Measurements from ENCODE around the gene LRRC3.

Gene LRRC3

DNA sequence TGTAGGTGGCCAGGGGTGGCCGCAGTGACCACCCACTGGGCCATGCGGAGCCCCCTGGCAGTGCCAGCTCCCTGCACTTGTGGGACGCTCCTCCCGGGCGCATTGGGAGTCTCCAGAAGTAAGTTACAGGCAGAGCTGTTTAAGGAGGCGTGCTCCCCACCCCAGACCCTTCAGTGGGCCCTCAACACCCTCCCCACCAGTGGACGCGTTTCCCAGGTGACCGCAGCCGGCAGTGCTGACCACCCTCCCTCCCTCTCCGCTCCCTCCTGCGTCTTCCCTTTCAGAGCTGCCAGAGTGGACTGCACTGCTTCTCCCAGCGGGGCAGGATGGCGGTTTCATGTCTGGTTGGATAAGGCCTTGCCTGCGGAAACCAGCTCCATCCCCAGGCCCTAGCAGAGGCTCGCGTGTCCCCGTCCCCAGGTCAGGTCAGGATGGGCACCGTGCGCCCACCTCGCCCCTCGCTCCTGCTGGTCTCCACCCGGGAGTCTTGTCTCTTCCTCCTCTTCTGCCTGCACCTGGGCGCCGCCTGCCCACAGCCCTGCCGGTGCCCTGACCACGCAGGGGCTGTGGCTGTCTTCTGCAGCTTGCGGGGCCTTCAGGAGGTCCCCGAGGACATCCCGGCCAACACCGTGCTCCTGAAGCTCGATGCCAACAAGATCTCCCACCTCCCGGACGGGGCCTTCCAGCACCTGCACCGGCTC, 1.1 kb downstream of the LRRC3 start:
- in situ Hi-C loops (cut with MboI; ENCODE audit: low sequenced_read_pairs): no loop called here

DNA sequence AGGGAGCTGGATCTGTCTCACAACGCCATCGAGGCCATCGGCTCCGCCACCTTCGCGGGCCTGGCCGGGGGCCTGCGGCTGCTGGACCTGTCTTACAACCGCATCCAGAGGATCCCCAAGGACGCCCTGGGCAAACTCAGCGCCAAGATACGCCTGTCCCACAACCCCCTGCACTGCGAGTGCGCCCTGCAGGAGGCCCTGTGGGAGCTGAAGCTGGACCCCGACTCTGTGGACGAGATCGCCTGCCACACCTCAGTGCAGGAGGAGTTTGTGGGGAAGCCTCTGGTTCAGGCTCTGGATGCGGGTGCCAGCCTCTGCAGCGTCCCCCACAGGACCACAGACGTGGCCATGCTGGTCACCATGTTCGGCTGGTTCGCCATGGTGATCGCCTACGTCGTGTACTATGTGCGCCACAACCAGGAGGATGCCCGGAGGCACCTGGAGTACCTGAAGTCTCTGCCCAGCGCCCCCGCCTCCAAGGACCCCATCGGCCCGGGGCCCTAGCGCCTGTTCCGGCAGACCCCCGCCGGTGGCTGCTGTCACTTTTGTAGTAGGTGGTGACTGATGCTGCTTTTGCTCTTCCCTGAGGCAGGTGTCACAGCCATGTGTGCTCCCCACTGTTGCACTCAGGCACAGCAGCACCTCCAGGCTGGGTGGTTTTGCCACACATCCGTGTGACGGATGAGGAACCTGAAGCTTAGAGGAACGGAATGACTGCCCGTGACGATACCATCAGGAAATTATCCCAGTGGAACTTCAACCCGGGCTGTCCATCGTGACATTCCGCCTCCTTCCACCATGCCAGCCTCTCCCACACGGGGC, 1.8 kb downstream of the LRRC3 start:
- in situ Hi-C loops (cut with MboI; ENCODE audit: low sequenced_read_pairs): no loop called here

DNA sequence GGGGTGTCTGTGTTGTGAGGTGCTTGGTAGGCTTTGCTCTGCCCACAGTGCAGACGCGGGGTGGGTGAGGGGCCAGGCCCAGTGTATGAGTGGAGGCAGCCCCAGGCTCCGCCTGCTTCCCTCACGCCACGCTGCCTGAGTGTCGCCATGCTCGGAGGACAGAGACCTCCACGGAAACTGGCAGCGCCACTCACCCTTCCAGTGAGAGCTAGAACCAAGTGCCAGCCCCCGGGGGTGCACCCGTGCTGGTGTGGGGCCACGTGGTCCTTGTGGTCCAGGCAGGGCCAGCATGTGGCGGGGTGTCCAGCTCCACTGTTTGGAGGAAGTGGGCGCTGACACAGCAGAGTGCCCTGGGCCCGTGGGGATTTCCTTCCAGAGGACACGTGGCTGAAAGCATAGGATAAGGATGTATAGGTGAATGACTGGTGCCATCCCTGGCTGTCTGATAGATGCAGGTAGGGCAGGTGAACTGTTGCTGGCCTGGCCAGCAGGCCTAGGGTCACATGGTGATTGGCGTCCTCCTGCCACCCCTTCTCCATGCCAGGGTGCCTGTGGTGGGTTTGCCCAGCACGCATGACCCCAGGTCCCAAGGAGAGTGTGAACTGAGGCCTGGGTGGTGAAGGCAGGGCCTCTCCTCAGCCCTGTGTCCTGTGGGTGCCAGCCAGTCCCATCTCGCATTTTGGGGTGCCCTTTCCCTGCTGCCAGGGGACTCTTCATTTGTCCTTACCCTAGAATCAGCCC, 3.8 kb downstream of the LRRC3 start:
- in situ Hi-C loops (cut with MboI; ENCODE audit: low sequenced_read_pairs): no loop called here

DNA sequence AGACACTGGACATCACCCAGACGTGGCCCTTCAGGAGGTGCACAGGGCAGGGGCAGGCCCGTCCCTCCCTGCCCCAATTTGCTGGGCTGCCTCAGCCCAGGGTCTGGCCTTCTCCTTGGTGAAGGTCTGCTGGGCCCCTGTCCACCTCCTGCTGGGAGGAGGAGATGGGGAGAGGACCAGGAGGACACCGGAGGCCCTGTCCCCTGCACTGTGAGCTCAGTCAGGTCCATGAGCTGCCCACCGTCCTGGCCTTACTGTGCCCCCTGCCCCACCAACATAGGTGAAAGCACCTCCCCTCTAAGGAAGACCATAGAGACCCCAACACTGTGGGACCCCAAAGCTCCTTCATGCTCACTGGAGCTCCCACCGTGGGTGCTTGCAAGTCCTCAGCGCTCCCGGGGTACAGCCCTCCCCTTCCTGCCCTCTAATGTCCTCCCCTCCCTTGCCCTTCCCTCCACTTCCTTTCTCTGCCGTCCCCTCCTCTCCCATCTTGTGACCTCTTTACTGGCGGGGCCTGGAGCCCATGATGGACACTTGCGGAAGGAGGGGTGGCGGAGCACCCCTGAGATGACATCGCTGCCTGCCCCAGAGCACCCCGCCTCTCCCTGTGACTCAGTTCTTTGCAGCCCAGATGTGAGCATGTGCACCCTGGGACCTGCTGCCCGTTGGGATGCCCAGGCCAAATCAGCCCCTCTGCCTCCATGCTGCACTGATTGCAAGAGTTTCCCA, 4.6 kb downstream of the LRRC3 start:
- in situ Hi-C loops (cut with MboI; ENCODE audit: low sequenced_read_pairs): no loop called here

DNA sequence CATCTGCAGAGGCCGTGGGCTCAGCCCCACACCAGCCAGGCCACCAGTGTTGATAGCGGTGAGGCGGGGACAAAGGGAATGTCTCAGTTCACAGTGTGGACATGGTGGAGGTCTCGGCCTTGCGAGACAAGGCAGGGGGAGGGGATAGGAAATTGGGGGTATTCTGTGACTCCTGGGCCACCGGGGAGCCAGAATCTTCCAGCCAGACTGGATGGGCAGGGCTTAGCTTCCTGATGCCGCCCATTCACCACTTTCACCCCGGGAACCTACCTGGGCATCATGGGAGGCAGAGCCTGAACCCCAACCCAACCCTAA, 5.1 kb downstream of the LRRC3 start:
- in situ Hi-C loops (cut with MboI; ENCODE audit: low sequenced_read_pairs): no loop called here

DNA sequence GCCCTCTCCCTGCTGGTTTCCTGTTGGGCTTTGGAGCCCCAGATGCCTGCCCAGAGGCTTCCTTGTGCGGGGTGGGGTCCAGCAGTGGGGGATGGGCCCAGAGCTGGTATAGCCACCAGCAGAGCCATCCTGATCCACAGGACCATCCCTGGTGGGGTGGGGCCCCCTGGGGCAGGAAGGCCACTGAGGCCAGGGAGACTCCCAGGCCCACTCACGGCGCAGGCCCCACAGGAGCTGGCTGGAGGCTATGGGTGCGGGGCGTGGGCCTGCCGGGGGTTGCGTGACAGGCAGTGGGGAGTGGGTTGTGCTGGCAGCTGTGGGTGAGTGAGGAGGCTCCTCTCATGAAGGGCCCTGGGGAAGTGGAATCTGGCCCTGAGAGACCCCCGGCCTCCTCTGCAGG, 5.7 kb downstream of the LRRC3 start:
- in situ Hi-C loops (cut with MboI; ENCODE audit: low sequenced_read_pairs): no loop called here

GRCh38 chr21:44461464-44462001, 6.2 kb downstream of the LRRC3 start:
- in situ Hi-C loops (cut with MboI; ENCODE audit: low sequenced_read_pairs): no loop called here

DNA sequence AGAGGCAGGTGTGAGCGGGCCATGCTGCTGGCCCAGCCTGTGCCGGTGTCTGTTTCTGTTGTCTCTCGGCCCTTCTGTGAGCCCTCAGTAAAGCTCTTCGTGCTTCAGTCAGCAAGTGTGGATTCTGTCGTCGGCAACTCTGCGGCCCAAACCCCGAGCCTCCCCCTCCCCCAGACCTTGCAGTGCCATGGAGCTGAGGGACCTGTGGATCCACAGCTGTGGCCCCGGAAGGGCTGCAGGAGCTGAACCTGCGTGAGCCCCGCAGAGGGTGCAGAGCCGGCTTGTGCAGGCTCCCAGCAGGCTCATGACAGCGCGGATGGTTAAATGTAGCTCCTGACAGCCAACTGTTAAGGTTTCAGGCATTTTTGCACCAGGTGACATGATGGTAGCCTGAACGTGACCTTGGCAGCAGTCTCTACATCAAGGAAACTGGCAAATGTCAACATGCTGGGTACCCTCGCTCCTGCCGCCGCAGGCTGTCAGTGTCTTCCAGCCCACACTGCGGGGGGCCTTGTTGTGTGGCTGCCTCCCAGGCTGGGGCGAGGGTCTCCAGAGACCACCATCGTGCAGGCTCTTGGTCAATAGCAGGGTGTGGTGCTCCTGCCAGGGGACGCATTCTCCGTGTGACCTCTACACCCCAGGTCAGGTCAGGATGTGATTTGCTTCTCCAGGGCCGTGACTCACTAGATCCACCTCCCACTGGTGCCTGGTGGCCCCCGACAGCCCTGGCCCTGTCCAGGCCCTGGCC, 7.0 kb downstream of the LRRC3 start:
- in situ Hi-C loops (cut with MboI; ENCODE audit: low sequenced_read_pairs): no loop called here

GRCh38 chr21:44462834-44463200, 7.5 kb downstream of the LRRC3 start:
- in situ Hi-C loops (cut with MboI; ENCODE audit: low sequenced_read_pairs): no loop called here

- in situ Hi-C loops (cut with MboI; ENCODE audit: low sequenced_read_pairs): no loop called here
Measured at GRCh38 chr21:44463724-44464123, 8.4 kb downstream of the LRRC3 start.

- in situ Hi-C loops (cut with MboI; ENCODE audit: low sequenced_read_pairs): no loop called here
Measured at GRCh38 chr21:44464351-44464750, 9.0 kb downstream of the LRRC3 start.

- in situ Hi-C loops (cut with MboI; ENCODE audit: low sequenced_read_pairs): no loop called here
Measured at GRCh38 chr21:44466351-44466954, 11.1 kb downstream of the LRRC3 start.

DNA sequence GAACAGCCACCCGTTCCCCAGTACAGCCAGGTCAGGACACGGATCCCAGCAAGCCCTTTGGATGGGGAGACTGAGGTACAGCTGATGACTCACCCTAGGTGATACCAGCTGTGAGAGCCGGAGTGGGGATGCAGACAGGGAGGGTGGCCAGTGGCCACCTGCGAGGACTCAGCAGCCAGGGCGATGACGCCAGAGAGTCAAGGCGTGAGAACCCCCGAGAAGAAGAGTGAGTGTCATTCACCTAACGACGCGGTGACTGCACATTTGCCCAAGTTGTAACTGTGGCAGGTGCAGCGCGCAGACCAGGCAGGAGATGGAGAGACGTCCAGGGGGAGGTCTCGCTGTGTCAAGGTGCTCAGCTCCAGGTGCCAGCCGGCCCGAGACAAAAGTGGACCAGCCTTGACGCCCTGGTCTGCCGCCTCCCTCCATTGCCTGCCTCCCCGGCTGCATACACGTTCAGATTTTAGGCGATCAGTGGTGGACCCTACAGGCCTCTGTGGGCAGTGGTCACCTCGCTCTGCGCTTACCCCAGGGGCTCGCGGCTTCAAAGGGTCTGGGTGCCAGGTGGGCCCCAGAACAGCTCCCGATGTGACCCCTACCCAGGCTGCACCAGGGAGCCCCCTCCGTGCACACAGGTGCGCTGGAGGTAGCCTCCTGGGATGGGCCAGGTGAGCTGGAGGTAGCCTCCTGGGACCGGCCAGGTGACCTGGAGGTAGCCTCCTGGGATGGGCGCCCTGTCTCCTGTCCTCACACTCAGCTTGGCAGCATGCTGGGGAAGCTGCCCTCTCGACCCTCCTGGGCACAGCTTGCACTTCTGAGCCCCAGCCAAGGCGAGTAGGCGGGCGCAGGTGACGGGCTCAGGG, 11.9 kb downstream of the LRRC3 start:
- in situ Hi-C loops (cut with MboI; ENCODE audit: low sequenced_read_pairs): no loop called here

DNA sequence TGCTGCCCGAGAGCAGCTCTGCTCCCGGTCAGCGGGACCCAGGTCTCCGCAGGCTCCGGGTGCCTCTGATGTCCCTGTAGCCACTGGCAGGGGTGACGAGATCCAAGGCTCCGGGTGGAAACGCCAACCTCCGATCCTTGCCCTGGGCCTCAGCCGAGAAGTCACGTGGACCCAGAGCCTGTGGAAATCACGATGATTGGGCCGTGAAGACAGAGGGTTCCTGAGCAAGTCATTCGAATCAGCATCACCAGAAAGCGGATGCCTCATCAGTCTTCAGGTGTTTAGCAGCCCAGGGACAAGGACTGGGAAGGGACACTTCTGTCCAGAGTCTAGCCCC, 12.5 kb downstream of the LRRC3 start:
- in situ Hi-C loops (cut with MboI; ENCODE audit: low sequenced_read_pairs): no loop called here

DNA sequence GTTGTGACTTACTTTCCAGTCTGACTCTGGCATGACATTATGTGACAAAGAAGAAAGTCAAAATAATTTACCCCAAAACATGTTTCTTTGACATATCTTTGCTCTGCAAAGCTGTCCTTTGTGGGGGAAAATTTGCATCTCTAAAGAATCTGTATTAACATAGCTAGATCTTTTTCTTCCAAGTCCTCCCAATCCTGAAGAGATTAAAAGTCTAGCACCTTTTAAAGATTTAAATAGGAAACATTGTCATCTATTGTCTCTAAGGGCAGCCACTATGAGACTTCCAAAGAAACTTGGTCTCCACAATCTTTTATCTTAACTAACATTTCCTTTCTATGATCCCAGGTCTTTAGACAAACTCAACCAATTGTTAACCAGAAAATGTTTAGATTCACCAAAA, 16.0 kb downstream of the LRRC3 start:
- in situ Hi-C loops (cut with MboI; ENCODE audit: low sequenced_read_pairs): no loop called here

DNA sequence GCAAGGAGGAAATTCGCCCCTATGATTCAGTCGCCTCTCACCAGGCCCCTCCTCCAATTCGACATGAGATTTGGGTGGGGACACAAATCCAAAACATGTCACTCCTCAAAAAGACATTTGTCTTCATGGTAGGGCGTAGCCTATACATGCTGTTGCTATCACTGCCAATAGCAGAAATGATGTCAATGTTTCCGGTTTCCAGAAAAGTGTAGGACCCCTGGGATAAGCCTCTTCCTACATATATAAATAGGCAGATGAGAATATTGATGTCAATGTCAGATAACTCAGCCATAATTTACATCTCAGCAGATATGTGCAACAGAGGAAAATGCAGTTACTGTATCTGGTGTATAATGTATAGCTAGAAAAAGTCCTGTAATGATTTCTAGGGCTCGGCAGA, 16.7 kb downstream of the LRRC3 start:
- in situ Hi-C loops (cut with MboI; ENCODE audit: low sequenced_read_pairs): no loop called here

DNA sequence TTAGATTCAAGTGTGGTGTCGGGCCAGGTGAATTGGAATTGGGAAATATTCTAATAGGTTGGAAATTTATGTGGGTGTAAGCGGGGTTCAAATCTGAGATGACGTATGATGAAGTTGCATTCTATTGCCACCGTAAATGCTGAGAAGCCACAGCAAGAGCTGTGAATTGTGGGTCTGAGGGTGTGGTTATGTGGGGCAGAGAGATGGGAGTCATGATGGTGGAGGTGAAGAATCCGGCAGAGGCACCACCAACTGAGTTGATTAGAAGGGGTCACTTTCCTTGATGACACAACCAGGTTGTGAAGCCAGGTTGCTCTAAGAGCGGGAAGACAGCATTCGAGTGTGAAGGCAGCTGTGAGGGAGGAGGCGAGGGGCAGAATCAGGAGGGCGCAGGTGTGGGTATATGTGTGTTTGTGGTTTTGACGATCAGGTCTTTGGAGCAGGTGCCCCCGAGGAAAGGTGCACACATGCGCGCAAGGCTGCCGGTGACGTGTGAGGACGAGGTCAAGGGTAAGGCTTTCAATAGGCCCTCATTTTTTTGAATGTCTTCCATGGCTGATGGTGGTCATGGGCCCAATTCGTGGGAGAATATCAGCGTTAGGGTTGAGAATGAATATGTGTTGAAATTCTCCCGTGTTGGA, 18.7 kb downstream of the LRRC3 start:
- in situ Hi-C loops (cut with MboI; ENCODE audit: low sequenced_read_pairs): no loop called here

- in situ Hi-C loops (cut with MboI; ENCODE audit: low sequenced_read_pairs): loop anchor here (25.0 kb wide), 1 partner anchor 663 kb away; no protein-coding TSS in a partner anchor
Measured at GRCh38 chr21:44475266-44475845, 20.0 kb downstream of the LRRC3 start.
